Activated T-helper 9 cell treated with anti-CD3 and anti-CD28 coated beads, Interleukin-2, amount 50 U/mL, for 16 hours (primary cell): ENCODE data around the gene KCTD11.
"Not testable (repeated sequence)": the region's sequence is repeated elsewhere in the genome, so short reads cannot be mapped to it uniquely, and the experiment has no call there.

Experiments used
- DNase-seq: peaks from one replicate; pipeline ENCODE4 v3.0.0-alpha.2; 2020; ENCODE audit warnings: low read depth

Gene KCTD11

DNA sequence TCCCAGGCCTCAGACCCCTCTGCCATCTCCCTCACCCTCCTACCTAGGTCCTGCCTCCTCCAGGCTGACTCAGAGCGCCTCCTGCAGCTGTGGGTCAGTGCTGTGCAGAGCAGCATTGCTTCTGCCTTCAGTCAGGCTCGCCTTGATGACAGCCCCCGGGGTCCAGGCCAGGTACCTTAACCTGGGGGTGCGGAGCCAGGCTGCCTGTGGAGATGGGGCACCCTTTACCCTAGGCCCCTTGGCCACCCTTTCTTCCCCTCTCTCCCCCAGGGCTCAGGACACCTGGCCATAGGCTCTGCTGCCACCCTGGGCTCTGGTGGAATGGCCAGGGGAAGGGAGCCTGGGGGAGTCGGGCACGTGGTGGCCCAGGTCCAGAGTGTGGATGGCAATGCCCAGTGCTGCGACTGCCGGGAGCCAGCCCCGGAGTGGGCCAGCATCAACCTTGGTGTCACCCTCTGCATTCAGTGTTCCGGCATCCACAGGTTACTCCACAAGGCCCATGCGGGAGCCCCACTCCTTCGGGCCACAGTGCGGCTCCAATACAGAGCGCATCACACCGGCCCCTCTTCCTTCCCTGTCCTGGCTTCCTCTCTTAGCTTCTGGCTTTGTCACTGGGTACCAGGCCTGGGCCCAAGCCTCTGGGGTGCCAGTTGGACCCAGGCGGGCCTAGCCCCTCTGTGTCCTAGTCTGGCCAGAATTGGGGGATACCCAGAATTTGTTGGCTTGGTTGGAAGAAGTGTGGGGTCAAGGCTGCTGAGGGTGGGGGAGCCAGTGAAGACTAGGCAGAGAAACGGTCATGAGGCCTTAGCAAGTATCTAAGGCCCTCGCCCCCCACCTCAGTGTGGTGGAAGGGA lies 5.0 kb upstream of the KCTD11 start:
- no peak for DNase-seq

- DNase-seq: no peak
Measured at GRCh38 chr17:7347630-7348477, 4.1 kb upstream of the KCTD11 start.

GRCh38 chr17:7348478-7349242 lies 3.3 kb upstream of the KCTD11 start:
- no peak for DNase-seq

GRCh38 chr17:7352503-7352889 lies 534 bp downstream of the KCTD11 start:
- no peak for DNase-seq

- no peak for DNase-seq
Measured at GRCh38 chr17:7352910-7353635, 1.1 kb downstream of the KCTD11 start.

DNA sequence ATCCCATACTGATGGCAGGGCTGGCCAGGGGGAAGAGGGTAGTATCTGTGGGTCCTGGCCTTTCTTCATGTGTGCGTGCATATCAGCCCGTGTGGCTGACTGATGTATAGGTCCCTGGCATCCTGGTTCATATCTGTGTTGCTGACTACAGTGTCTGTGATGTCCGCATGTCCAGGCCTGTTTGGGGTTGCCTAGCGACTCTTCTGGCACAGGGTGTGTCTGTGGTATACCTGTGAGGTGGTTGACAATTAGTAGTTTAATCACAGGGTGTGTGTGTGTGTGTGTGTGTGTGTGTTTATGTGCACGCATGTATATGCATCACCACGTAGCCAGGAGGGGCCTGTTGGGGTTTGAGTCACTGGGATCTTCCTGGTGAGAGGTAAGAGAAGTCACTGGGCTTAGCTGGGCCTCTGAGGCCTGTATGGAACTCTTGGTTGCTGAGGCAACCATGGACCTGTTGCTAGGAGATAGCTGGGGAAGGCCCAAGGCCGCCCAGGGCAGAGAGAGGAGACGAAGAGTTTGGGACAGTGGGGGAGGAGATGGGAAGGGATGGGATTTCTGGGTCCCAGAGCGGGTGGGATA lies 2.4 kb downstream of the KCTD11 start:
- no peak for DNase-seq

GRCh38 chr17:7355053-7355452 lies 3.1 kb downstream of the KCTD11 start, which contains the start of gene TMEM95:
Gene TMEM95 (plus strand): TSS chr17:7355156. CDS start chr17:7355205, 49 bp downstream.
- DNase-seq: no peak

- no peak for DNase-seq
Measured at GRCh38 chr17:7355573-7355972, 3.6 kb downstream of the KCTD11 start.

DNA sequence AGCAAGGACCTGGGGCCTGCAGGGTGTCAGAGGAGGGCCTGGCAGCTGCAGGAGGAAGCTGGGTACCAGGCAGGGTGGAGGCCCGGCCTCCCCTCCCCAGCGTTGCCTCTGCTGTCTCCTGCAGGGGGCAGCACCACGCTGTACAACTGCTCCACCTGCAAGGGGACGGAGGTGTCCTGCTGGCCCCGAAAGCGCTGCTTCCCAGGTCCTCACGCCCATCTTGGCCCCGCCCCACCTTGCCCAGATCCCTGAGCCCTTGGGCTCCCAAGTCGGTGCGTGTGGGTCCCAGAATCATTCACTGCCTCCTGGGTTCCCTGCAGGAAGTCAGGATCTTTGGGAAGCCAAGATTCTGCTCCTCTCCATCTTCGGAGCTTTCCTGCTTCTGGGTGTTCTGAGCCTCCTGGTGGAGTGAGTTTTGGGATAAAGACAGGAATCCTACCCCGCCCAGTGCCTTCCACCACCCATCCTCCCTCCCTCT lies 4.1 kb downstream of the KCTD11 start:
- DNase-seq: peak; percentile 76

GRCh38 chr17:7356756-7357155 lies 4.8 kb downstream of the KCTD11 start:
- no peak for DNase-seq

- DNase-seq: no peak
Measured at GRCh38 chr17:7357381-7357780, 5.4 kb downstream of the KCTD11 start.

DNA sequence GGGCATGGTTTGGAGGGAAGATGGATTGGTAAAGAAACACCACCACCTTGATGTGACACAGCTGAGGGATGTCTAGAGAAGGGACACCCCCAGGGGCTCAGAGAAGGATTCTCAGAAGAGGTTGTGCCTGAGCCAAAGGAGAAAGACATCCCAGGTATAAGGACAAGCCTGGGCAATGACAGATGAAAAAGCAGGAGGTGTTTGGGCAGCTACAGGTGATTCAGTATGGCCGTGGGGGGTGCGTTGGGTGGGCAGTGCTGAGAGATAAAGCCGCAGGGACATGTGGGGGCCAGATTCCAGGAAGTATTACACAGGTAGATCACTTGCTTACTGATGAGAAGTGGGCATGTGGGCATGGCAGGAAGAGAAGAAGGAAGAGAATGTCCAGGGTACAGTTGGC lies 9.9 kb downstream of the KCTD11 start:
- DNase-seq: no peak

DNA sequence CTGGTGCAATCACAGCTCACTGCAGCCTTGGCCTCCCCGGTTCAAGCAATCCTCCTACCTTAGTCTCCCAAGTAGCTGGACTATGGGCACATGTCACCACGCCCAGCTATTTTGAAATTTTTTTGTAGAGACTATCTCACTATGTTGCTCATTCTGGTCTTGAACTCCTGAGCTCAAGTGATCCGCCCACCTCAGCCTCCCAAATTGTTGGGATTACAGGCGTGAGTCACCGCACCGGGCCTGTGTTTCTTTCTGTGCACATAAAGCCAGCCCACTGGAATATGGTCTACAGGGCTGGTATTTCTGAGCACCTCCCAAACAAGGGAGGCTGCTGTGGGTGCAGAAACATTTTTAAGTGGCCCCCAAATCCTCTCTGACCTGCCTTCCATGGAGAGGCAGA lies 11.3 kb downstream of the KCTD11 start:
- no peak for DNase-seq

DNA sequence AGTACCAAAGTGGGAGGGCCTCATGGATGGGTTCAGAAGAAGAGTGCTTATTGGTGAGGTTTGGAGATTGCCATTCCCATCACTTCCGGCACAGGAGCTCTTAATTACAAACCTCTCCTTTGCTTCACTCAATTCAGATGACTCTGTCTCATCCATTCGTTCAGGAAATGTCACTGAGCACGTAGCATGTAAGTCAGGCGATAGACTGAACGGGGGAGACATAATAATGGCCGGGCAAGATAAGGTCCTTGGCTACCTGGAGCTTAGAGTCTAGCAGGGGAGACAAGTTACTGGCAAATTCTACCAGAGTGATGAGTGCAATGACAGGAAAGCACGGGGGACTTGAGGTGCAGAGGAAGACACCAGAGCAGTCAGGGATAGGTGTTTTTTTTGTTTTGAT lies 14.0 kb downstream of the KCTD11 start:
- DNase-seq: not testable (repeated sequence)

- DNase-seq: no peak
Measured at GRCh38 chr17:7367083-7367482, 15.1 kb downstream of the KCTD11 start.

DNA sequence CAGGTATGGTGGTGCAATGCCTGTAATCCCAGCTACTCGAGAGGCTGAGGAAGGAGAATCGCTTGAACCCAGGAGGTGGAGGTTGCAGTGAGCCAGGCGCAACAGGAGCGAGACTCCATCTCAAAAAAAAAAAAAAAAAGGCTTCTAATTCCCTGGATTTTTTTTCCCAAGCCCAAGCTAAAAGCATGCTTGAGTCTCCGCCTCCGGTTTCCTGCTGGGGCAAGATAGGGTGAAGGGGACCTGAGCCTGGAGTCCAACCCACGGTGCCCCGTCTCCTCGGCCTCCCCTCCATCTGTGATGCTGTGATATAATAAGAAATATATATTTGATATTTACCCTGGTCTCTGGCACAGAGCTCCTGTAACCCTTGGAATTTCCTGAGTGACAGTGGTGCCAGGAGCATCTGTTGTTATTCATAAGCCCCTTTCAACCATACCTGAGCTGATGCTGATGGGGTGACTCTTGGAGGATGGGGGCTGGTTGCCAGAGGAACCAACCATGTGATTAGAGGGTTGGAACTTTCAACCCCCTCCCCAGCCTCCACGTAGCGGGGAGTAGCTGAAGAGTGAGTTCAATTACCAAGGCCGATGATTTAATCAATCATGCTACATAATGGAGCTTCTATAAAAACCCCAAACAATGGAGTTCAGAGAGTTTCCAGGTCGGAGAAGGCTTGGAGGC lies 16.1 kb downstream of the KCTD11 start:
- no peak for DNase-seq

- DNase-seq: not testable (repeated sequence)
Measured at GRCh38 chr17:7368599-7368994, 16.6 kb downstream of the KCTD11 start.

DNA sequence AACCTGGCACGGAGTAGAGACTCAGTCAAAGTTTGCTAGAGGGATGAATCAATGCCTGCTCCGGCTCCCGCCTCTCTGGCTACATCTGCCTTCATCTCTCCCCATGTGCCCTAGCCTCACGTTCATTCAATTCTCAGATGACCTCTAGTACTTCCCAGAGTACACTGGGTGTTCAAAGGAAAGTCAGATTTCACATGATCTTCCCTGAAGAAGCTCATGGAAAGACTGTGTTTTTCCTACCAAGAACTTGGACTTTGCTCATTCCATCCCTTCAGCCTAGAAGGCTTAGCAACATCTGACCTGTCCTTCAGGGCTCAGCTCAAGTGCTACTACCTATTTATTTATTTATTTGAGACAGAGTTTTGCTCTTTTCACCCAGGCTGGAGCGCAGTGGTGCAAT lies 17.9 kb downstream of the KCTD11 start:
- DNase-seq: no peak

GRCh38 chr17:7370853-7371252 lies 18.9 kb downstream of the KCTD11 start:
- no peak for DNase-seq

- no peak for DNase-seq
Measured at GRCh38 chr17:7374353-7374752, 22.4 kb downstream of the KCTD11 start.

GRCh38 chr17:7379134-7379533 lies 27.2 kb downstream of the KCTD11 start:
- DNase-seq: no peak
